Esophagus muscularis mucosa (tissue), 4 donors: ENCODE measurements around the gene CD6. TPM values are rescaled to one million over a fixed set of nuclear protein-coding genes. Genes with fewer than 3 reads are reported as not detected.

Experiments used
- DNase-seq: peaks from one replicate; pipeline ENCODE4 v3.0.0-alpha.2; 2017; ENCODE audit errors: extremely low spot score
- H3K27ac ChIP-seq, 4 donors: fragments of 200-600 bp; sonication (generic); replicated peaks in 1 of 4; 1 replicate in 3 of 4; 2 replicates in 1 of 4; pipeline ENCODE4 v1.5.1; 2016 to 2019; ENCODE audit warnings: mild to moderate bottlenecking in 1 of 4
- H3K27me3 ChIP-seq, 4 donors: fragments of 200-600 bp; sonication (generic); one replicate each; pipeline versions ENCODE4 v1.5.1 to v1.6.0; 2016 to 2019
- H3K36me3 ChIP-seq, 4 donors: fragments of 200-600 bp; sonication (generic); one replicate each; pipeline ENCODE4 v1.5.1; 2016 to 2019
- H3K4me1 ChIP-seq, 4 donors: fragments of 200-600 bp; sonication (generic); one replicate each; pipeline ENCODE4 v1.5.1; 2016 to 2019
- H3K4me3 ChIP-seq, 4 donors: fragments of 200-600 bp; sonication (generic); 1 replicate in 2 of 4; 2 replicates in 2 of 4; pipeline ENCODE4 v1.5.1; 2016 to 2019; ENCODE audit warnings: mild to moderate bottlenecking in 4 of 4, moderate library complexity in 1 of 4
- H3K9me3 ChIP-seq, 4 donors: fragments of 200-600 bp; sonication (generic); 1 replicate in 3 of 4; 2 replicates in 1 of 4; pipeline ENCODE4 v1.5.1; 2016 to 2019
- EP300 ChIP-seq: sonication (generic); formaldehyde crosslinking; IDR thresholded peaks from one replicate; pipeline ENCODE4 v1.6.1; 2017; ENCODE audit warnings: antibody characterized with exemption
- POLR2A ChIP-seq: fragments of 450-650 bp; IDR thresholded peaks from one replicate; pipeline ENCODE4 v1.6.1; 2017; ENCODE audit warnings: antibody characterized with exemption, moderate library complexity, mild to moderate bottlenecking, low read depth
- POLR2AphosphoS5 ChIP-seq, 2 donors: sonication (generic); formaldehyde crosslinking; IDR thresholded peaks; one replicate each; pipeline ENCODE4 v1.6.1; 2017; ENCODE audit warnings: antibody characterized with exemption in 2 of 2
- WGBS: methylation state at CpG from one replicate; pipeline ENCODE4 v1.1.5; 2018; 5-methylcytosine and 5-hydroxymethylcytosine counted together
- intact Hi-C: fragments of 100-400 bp; cut with DNase I; formaldehyde crosslinking; loops from one replicate; pipeline ENCODE4 v1.15.1; 2023
- total RNA-seq, 4 donors: library from RNA; depleted of rRNA; stranded (reverse); fragments of >200 nt; gene quantifications; one replicate each; pipeline versions ENCODE4 v1.1.0 to v1.2.1, GENCODE V29; 2016
- TF ChIP-seq, protein P1 (sequence below), 3 experiments: fragments of 200-600 bp in 2 of 3; fragments of 450-650 bp in 1 of 3; sonication (generic) in 2 of 3; IDR thresholded peaks; one replicate each; pipeline ENCODE4 v1.5.1; 2017 to 2019; ENCODE audit warnings: antibody characterized with exemption in 3 of 3, mild to moderate bottlenecking in 2 of 3, moderate library complexity in 1 of 3

CD6 gene
- total RNA-seq, 4 donors from 2014 or later = 0.32 to 2.2 (median 1.3) TPM; not detected in 1

DNA sequence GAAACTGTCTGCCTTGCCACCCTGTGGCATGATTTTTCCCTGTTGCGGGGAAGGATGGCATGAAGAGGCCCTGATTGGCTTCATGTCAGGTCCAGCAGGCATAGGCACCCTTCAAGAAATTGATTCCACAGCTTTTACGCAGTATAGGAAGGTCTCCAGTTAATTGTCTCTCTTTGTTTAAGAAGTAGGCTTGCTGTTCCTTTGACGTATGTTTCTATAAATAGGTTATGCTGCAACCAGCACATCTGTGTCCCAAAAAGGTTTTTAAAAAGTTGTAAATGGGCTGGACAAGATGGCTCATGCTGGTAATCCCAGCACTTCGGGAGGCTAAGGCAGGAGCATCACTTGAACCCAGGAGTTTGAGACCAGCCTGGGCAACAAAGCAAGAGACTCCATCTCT is 62.6 kb downstream of the CD6 start:
- Histone ChIP-seq H3K4me1 (peaks cover 0 to 42% (median 29%) of the 10 kb centered on the region in 4 donors), H3K27me3 (no peaks in the 10 kb centered on the region), H3K9me3 (no peaks in the 10 kb centered on the region), H3K4me3 (no peak overlapping the region), H3K27ac (peak overlapping the region; percentile 59 to 71 (median 67)), H3K36me3 (no peaks in the 10 kb centered on the region)
- intact Hi-C loops = no loop called here
- WGBS = 65% methylated on average over 4 of the region's 4 CpGs
- DNase-seq = no peak
- TF ChIP-seq, protein P1, sequence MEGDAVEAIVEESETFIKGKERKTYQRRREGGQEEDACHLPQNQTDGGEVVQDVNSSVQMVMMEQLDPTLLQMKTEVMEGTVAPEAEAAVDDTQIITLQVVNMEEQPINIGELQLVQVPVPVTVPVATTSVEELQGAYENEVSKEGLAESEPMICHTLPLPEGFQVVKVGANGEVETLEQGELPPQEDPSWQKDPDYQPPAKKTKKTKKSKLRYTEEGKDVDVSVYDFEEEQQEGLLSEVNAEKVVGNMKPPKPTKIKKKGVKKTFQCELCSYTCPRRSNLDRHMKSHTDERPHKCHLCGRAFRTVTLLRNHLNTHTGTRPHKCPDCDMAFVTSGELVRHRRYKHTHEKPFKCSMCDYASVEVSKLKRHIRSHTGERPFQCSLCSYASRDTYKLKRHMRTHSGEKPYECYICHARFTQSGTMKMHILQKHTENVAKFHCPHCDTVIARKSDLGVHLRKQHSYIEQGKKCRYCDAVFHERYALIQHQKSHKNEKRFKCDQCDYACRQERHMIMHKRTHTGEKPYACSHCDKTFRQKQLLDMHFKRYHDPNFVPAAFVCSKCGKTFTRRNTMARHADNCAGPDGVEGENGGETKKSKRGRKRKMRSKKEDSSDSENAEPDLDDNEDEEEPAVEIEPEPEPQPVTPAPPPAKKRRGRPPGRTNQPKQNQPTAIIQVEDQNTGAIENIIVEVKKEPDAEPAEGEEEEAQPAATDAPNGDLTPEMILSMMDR (IDR thresholded peaks at IDR 0.05) = no peak
- TF ChIP-seq EP300 = no peak
- no peak for TF ChIP-seq POLR2AphosphoS5 (IDR thresholded peaks at IDR 0.05)
- no peak for TF ChIP-seq POLR2A

GRCh38 chr11:61034704-61035525 is 63.4 kb downstream of the CD6 start:
- TF ChIP-seq POLR2AphosphoS5 (IDR thresholded peaks at IDR 0.05) (no peak), POLR2A (no peak), EP300 (no peak)
- TF ChIP-seq, protein P1 (IDR thresholded peaks at IDR 0.05) = no peak
- WGBS = 49% methylated on average over 15 of the region's 15 CpGs
- H3K4me1 ChIP-seq = peaks cover 0 to 46% (median 29%) of the 10 kb centered on the region in 4 donors
- no peaks in the 10 kb centered on the region for H3K27me3 ChIP-seq
- H3K9me3 ChIP-seq = no peaks in the 10 kb centered on the region
- H3K27ac ChIP-seq = peak overlapping the region; percentile 59 to 71 (median 67)
- H3K36me3 ChIP-seq = no peaks in the 10 kb centered on the region
- no peak for DNase-seq
- no peak overlapping the region for H3K4me3 ChIP-seq
- intact Hi-C loops = no loop called here

DNA sequence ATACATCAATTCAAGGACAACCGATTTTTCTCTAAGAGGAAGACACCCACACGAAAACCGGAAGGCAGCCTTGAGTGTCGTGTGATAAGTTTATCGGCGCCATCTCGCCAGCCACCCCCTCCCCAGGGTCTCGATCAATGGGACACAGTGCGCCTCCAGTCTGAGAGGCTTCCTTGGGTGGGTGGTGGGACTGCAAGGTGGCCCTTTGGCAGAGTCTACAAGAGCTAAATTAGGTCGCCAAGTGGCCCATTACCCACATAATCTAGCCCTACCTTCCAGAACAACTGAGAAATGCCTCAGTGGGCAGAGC is 64.0 kb downstream of the CD6 start:
- WGBS = 87% methylated on average over 9 of the region's 10 CpGs
- peak overlapping the region; percentile 34 to 71 (median 63) for H3K27ac ChIP-seq
- no peak overlapping the region for H3K4me3 ChIP-seq
- H3K9me3 ChIP-seq = no peaks in the 10 kb centered on the region
- no peaks in the 10 kb centered on the region for H3K27me3 ChIP-seq
- no peaks in the 10 kb centered on the region for H3K36me3 ChIP-seq
- DNase-seq = no peak
- no peak for TF ChIP-seq POLR2AphosphoS5 (IDR thresholded peaks at IDR 0.05)
- TF ChIP-seq, protein P1 (IDR thresholded peaks at IDR 0.05) = no peak
- TF ChIP-seq EP300 = no peak
- no peak for TF ChIP-seq POLR2A
- intact Hi-C loops = no loop called here
- peaks cover 0 to 49% (median 32%) of the 10 kb centered on the region in 4 donors for H3K4me1 ChIP-seq

DNA sequence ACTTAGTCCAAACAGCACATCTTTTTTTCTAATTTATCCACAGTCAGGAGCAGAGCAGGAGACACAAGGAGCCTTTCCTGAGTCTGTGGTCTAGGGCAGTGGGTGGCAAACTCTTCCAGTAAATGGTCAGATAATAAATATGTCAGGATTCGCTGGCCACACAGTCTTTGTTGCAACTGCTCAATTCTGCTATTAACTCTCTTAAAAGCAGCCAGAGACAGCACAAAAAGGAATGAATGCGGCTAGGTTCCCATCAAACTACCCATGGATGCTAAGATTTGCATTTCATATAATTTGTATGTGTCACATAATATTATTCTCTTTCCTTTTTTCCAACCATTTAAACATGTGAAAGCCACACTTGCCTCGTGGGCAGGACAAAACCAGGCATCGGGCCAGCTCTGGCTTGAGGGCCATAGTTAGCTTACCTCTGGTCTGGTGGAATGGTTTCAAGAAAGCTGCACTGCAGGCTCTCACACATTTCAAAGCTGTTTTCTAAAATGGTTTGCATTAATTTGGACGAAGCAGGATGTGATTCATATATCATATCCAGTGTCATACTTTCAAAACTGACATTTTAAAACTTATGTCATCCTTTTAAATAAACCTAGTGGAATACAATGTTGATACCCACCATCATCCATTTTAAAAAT is 66.1 kb downstream of the CD6 start:
- H3K9me3 ChIP-seq = no peaks in the 10 kb centered on the region
- DNase-seq = no peak
- no peaks in the 10 kb centered on the region for H3K36me3 ChIP-seq
- peaks cover 6 to 55% (median 42%) of the 10 kb centered on the region in 4 donors for H3K4me1 ChIP-seq
- intact Hi-C loops = no loop called here
- TF ChIP-seq POLR2AphosphoS5 (IDR thresholded peaks at IDR 0.05) = no peak
- TF ChIP-seq, protein P1 (IDR thresholded peaks at IDR 0.05) = no peak
- TF ChIP-seq EP300 = no peak
- no peaks in the 10 kb centered on the region for H3K27me3 ChIP-seq
- peak overlapping the region in 2 of 4 donors; percentile 19 to 31 for H3K27ac ChIP-seq
- no peak overlapping the region for H3K4me3 ChIP-seq
- WGBS = 45% methylated on average over 5 of the region's 5 CpGs
